HCT116 (cell line): ENCODE measurements around the gene ETS2. TPM values are rescaled to one million over a fixed set of nuclear protein-coding genes. Genes with fewer than 3 reads are reported as not detected.

ENCODE experiments used
- ATAC-seq: fragments of 200-7000 bp; cut with Tn5 transposase; 2 replicates; pipeline ENCODE4 v1.9.1; 2020; ENCODE audit warnings: mild to moderate bottlenecking, moderate library complexity
- BruUV-seq: library from RNA; stranded (reverse); fragments of 400-500 nt; replicated peaks from 2 replicates; lab custom pipeline; 2021; lab: Mats Ljungman, UMichigan
- CTCF ChIA-PET: fragments of 300-600 bp; sonication (Branson Sonifier 250); formaldehyde crosslinking; loops from one replicate; lab custom pipeline; 2021; ENCODE audit warnings: antibody characterized with exemption; lab: Charles Lee
- POLR2A ChIA-PET: fragments of 300-600, 350-600 bp; sonication (Branson Sonifier 250); formaldehyde crosslinking; loops from one replicate; lab custom pipeline; 2021; ENCODE audit warnings: antibody characterized with exemption; lab: Charles Lee
- RAD21 ChIA-PET, 2 experiments: fragments of 300-600 bp; sonication (Branson Sonifier 250); formaldehyde crosslinking; loops; one replicate each; lab custom pipeline; 2023; ENCODE audit warnings: low total read pairs in 2 of 2; ENCODE audit not compliant: uncharacterized antibody in 2 of 2, unreplicated experiment in 2 of 2, low non-redundant PET in 1 of 2; lab: Charles Lee
- DNase-seq: peaks from one replicate; pipeline ENCODE4 v3.0.0-alpha.2; 2010; ENCODE audit warnings: low read depth, low spot score
- H2AFZ ChIP-seq: fragments of 200-600 bp; shearing (Covaris generic), sonication (generic); 2 replicates; pipeline ENCODE4 v1.6.1; 2017; ENCODE audit warnings: low read depth, mixed run types, mixed read lengths, antibody characterized with exemption, low read length; ENCODE audit not compliant: poor library complexity, severe bottlenecking
- H3K27ac ChIP-seq: 2 replicates; pipeline ENCODE4 v1.5.1; 2012; ENCODE audit warnings: low read depth, low read length
- H3K27me3 ChIP-seq: fragments of 200-600 bp; sonication (generic); 2 replicates; pipeline ENCODE4 v1.6.1; 2016; ENCODE audit warnings: mixed run types, low read length, mixed read lengths; ENCODE audit not compliant: insufficient read depth
- H3K36me3 ChIP-seq, 2 experiments: fragments of 200-500 bp in 1 of 2; fragments of 200-600 bp in 1 of 2; sonication (Bioruptor generic) in 1 of 2; sonication (generic) in 1 of 2; 2 replicates each; pipeline versions ENCODE4 v1.5.1 to v1.6.1; 2014 to 2016; ENCODE audit warnings: low read length in 2 of 2, inconsistent platforms in 1 of 2, mixed read lengths in 1 of 2, mixed run types in 1 of 2; ENCODE audit not compliant: insufficient read depth in 2 of 2, control insufficient read depth in 1 of 2
- H3K4me1 ChIP-seq, 2 experiments: fragments of 200-600 bp in 1 of 2; sonication (generic) in 1 of 2; 2 replicates each; pipeline versions ENCODE4 v1.5.1 to v1.6.1; 2012 to 2017; ENCODE audit warnings: low read length in 2 of 2, inconsistent platforms in 1 of 2, mild to moderate bottlenecking in 1 of 2, mixed read lengths in 1 of 2, mixed run types in 1 of 2, moderate library complexity in 1 of 2; ENCODE audit not compliant: insufficient read depth in 2 of 2, control insufficient read depth in 1 of 2
- H3K4me2 ChIP-seq: fragments of 200-600 bp; sonication (generic); 2 replicates; pipeline ENCODE4 v1.6.1; 2017; ENCODE audit warnings: mixed run types, low read length, mixed read lengths
- H3K4me3 ChIP-seq, 2 experiments: fragments of 200-600 bp in 1 of 2; sonication (generic) in 1 of 2; replicated peaks in 1 of 2; 2 replicates each; pipeline ENCODE4 v1.5.1; 2011 to 2016; ENCODE audit warnings: low read length in 2 of 2, control low read depth in 1 of 2, low read depth in 1 of 2, mild to moderate bottlenecking in 1 of 2, mixed read lengths in 1 of 2, mixed run types in 1 of 2
- H3K79me2 ChIP-seq: fragments of 200-600 bp; sonication (generic); 2 replicates; pipeline ENCODE4 v1.6.1; 2017; ENCODE audit warnings: mild to moderate bottlenecking, mixed run types, low read length, moderate library complexity, mixed read lengths; ENCODE audit not compliant: insufficient read depth
- H3K9ac ChIP-seq: fragments of 200-600 bp; sonication (generic); 2 replicates; pipeline ENCODE4 v1.6.1; 2016; ENCODE audit warnings: low read length, mixed read lengths
- H3K9me2 ChIP-seq: fragments of 200-600 bp; sonication (generic), shearing (Covaris generic); 2 replicates; pipeline ENCODE4 v1.6.1; 2017; ENCODE audit warnings: mixed run types, mild to moderate bottlenecking, moderate library complexity; ENCODE audit not compliant: insufficient read depth
- H3K9me3 ChIP-seq, 2 experiments: fragments of 200-500 bp in 1 of 2; fragments of 200-600 bp in 1 of 2; sonication (Bioruptor generic) in 1 of 2; sonication (generic) in 1 of 2; 2 replicates each; pipeline ENCODE4 v1.6.1; 2014 to 2017; ENCODE audit warnings: low read length in 2 of 2, mixed read lengths in 2 of 2, inconsistent platforms in 1 of 2, low read depth in 1 of 2, mild to moderate bottlenecking in 1 of 2, mixed run types in 1 of 2, moderate library complexity in 1 of 2; ENCODE audit not compliant: control insufficient read depth in 1 of 2, insufficient read depth in 1 of 2
- H4K20me1 ChIP-seq: fragments of 200-600 bp; sonication (generic), shearing (Covaris generic); 2 replicates; pipeline ENCODE4 v1.6.1; 2017; ENCODE audit warnings: mixed run types, mild to moderate bottlenecking, moderate library complexity; ENCODE audit not compliant: insufficient read depth
- CEBPB ChIP-seq: IDR thresholded peaks from 2 replicates; pipeline ENCODE4 v1.6.1; 2012; ENCODE audit warnings: low read depth
- ELF1 ChIP-seq: IDR thresholded peaks from 2 replicates; pipeline ENCODE4 v1.6.1; 2012; ENCODE audit warnings: low read depth, borderline replicate concordance
- EZH2phosphoT487 ChIP-seq: fragments of 200-600 bp; IDR thresholded peaks from 2 replicates; pipeline ENCODE4 v1.6.1; 2018; ENCODE audit warnings: antibody characterized with exemption, borderline replicate concordance
- JUND ChIP-seq: IDR thresholded peaks from 2 replicates; pipeline ENCODE4 v1.6.1; 2012
- POLR2A ChIP-seq: IDR thresholded peaks from 2 replicates; pipeline ENCODE4 v1.7.0; 2011; ENCODE audit warnings: borderline replicate concordance; ENCODE audit not compliant: insufficient read depth, insufficient read length; ENCODE audit errors: extremely low read depth
- POLR2AphosphoS5 ChIP-seq: IDR thresholded peaks from 2 replicates; pipeline ENCODE4 v1.6.1; 2011; ENCODE audit warnings: mild to moderate bottlenecking, low read depth, low read length, moderate library complexity
- RAD21 ChIP-seq: IDR thresholded peaks from 2 replicates; pipeline ENCODE4 v1.6.1; 2012; ENCODE audit warnings: low read depth, mild to moderate bottlenecking
- SP1 ChIP-seq: IDR thresholded peaks from 2 replicates; pipeline ENCODE4 v1.6.1; 2012; ENCODE audit warnings: low read depth
- SRF ChIP-seq: IDR thresholded peaks from 2 replicates; pipeline ENCODE4 v1.6.1; 2012; ENCODE audit warnings: low read depth
- TCF7L2 ChIP-seq: IDR thresholded peaks from 2 replicates; pipeline ENCODE4 v1.7.0; 2011; ENCODE audit warnings: borderline replicate concordance, inconsistent platforms; ENCODE audit not compliant: insufficient read depth, insufficient read length; ENCODE audit errors: extremely low read depth
- YY1 ChIP-seq: IDR thresholded peaks from 2 replicates; pipeline ENCODE4 v1.6.1; 2011; ENCODE audit warnings: low read length, low read depth, moderate library complexity, mild to moderate bottlenecking; ENCODE audit not compliant: insufficient replicate concordance; ENCODE audit errors: extremely low read depth
- ZFX ChIP-seq: fragments of 450-650 bp; IDR thresholded peaks from 2 replicates; pipeline ENCODE4 v1.6.1; 2017
- ZNF274 ChIP-seq: fragments of 200-500 bp; sonication (Bioruptor generic); IDR thresholded peaks from 2 replicates; pipeline ENCODE4 v1.6.1; 2014; ENCODE audit warnings: mild to moderate bottlenecking, low read depth, low read length, inconsistent platforms
- intact Hi-C: fragments of 100-400 bp; cut with micrococcal nuclease; formaldehyde crosslinking; loops from 2 replicates; pipeline ENCODE4 v1.10.0; 2022
- total RNA-seq: library from RNA; stranded (reverse); gene quantifications from one replicate; pipeline ENCODE4 v1.2.1, GENCODE V29; 2021; ENCODE audit not compliant: unreplicated experiment
- TF ChIP-seq, protein P1 (sequence below), 3 experiments: fragments of 200-600 bp in 1 of 3; sonication (generic) in 1 of 3; IDR thresholded peaks in 2 of 3; conservative IDR thresholded peaks in 1 of 3; 2 replicates each; pipeline ENCODE4 v1.5.1; 2012 to 2017; ENCODE audit warnings: low read depth in 2 of 3, low read length in 2 of 3, antibody characterized with exemption in 1 of 3, borderline replicate concordance in 1 of 3, control low read depth in 1 of 3, mild to moderate bottlenecking in 1 of 3, mixed read lengths in 1 of 3, mixed run types in 1 of 3, moderate library complexity in 1 of 3; ENCODE audit not compliant: insufficient read depth in 1 of 3
- TF ChIP-seq, protein P2 (sequence below): IDR thresholded peaks from 2 replicates; pipeline ENCODE4 v1.6.1; 2012
- TF ChIP-seq, protein P3 (sequence below): IDR thresholded peaks from 2 replicates; pipeline ENCODE4 v1.6.1; 2011; ENCODE audit warnings: mild to moderate bottlenecking, low read length, moderate library complexity; ENCODE audit not compliant: insufficient replicate concordance; ENCODE audit errors: extremely low read depth
- TF ChIP-seq, protein P4 (sequence below): IDR thresholded peaks from 2 replicates; pipeline ENCODE4 v1.6.1; 2012; ENCODE audit warnings: low read depth

The ETS2 gene
- total RNA-seq, 1 experiment from 2014 or later, result 32.9 TPM

DNA sequence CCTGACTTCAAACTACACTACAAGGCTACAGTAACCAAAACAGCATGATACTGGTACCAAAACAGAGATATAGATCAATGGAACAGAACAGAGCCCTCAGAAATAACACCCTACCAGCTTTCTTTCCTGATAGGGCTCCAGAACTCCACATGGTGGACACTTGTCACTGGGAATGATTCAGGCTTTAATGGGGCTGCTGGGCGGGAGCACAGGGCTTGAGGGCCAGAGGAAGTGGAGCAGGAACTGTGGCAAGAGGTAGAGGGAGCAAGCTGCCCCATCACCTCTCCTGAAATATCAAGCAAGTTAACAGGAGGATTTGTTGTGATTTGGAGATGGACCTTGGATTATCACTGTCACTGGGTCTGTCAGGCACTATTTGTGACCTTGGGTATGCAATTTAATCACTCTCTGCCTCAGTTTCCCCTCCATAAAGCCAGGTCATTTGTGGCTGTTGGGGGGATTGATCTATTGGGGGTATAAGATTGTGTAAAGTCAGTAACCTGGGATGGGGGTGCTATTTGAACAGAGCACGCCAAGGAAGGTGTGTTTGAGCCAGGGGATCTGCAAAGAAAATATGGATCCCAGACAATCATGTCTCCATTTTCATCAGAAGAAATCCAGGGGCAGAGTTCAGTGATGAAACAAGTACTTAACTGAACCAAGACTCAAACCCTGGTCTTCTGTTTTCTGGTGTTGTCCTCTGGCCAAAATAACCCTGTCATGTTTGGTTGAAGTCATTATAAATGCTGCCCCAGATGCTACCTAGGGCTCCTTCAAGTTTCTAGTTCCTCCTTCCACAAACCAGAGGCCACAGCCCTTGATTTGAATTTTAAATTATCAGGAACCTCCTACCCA lies 25.2 kb downstream of the ETS2 start:
- no peak overlapping the region for H3K4me3 ChIP-seq
- no peak overlapping the region for H3K4me2 ChIP-seq
- POLR2A ChIA-PET, result no interaction called here
- no peaks in the 10 kb centered on the region for H3K9me2 ChIP-seq
- no peaks in the 10 kb centered on the region for H4K20me1 ChIP-seq
- 0 out of 4 replicates have a peak, but pooled peaks cover 0 to 2% of the 10 kb centered on the region in 2 experiments for H3K4me1 ChIP-seq
- DNase-seq (no peak), ATAC-seq (no peak)
- BruUV-seq, result no TSS peak
- CTCF ChIA-PET, result no interaction called here
- no peak overlapping the region for H3K9ac ChIP-seq
- H2AFZ ChIP-seq, result no peak overlapping the region
- H3K36me3 ChIP-seq, result no peaks in the 10 kb centered on the region
- no peaks in the 10 kb centered on the region for H3K27me3 ChIP-seq
- H3K79me2 ChIP-seq, result no peaks in the 10 kb centered on the region
- intact Hi-C loops, result no loop called here
- RAD21 ChIA-PET, result no interaction called here
- no peak for TF ChIP-seq TCF7L2
- TF ChIP-seq CEBPB, result no peak
- TF ChIP-seq, protein P1, sequence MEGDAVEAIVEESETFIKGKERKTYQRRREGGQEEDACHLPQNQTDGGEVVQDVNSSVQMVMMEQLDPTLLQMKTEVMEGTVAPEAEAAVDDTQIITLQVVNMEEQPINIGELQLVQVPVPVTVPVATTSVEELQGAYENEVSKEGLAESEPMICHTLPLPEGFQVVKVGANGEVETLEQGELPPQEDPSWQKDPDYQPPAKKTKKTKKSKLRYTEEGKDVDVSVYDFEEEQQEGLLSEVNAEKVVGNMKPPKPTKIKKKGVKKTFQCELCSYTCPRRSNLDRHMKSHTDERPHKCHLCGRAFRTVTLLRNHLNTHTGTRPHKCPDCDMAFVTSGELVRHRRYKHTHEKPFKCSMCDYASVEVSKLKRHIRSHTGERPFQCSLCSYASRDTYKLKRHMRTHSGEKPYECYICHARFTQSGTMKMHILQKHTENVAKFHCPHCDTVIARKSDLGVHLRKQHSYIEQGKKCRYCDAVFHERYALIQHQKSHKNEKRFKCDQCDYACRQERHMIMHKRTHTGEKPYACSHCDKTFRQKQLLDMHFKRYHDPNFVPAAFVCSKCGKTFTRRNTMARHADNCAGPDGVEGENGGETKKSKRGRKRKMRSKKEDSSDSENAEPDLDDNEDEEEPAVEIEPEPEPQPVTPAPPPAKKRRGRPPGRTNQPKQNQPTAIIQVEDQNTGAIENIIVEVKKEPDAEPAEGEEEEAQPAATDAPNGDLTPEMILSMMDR (IDR thresholded peaks at IDR 0.05 in 2 of 3, conservative IDR thresholded peaks at IDR 0.05 in 1 of 3; ENCODE audit: borderline replicate concordance in 1 of 3, insufficient read depth in 1 of 3, low read depth in 2 of 3, low read length in 2 of 3), result no peak
- TF ChIP-seq ELF1, result no peak
- TF ChIP-seq ZNF274, result no peak
- no peak for TF ChIP-seq POLR2AphosphoS5
- no peak for TF ChIP-seq RAD21
- TF ChIP-seq SP1, result no peak
- TF ChIP-seq EZH2phosphoT487, result no peak
- no peak for TF ChIP-seq POLR2A
- TF ChIP-seq, protein P2, sequence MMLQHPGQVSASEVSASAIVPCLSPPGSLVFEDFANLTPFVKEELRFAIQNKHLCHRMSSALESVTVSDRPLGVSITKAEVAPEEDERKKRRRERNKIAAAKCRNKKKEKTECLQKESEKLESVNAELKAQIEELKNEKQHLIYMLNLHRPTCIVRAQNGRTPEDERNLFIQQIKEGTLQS, result no peak
- TF ChIP-seq SRF, result no peak
- TF ChIP-seq YY1, result no peak
- TF ChIP-seq JUND, result no peak
- TF ChIP-seq, protein P3, sequence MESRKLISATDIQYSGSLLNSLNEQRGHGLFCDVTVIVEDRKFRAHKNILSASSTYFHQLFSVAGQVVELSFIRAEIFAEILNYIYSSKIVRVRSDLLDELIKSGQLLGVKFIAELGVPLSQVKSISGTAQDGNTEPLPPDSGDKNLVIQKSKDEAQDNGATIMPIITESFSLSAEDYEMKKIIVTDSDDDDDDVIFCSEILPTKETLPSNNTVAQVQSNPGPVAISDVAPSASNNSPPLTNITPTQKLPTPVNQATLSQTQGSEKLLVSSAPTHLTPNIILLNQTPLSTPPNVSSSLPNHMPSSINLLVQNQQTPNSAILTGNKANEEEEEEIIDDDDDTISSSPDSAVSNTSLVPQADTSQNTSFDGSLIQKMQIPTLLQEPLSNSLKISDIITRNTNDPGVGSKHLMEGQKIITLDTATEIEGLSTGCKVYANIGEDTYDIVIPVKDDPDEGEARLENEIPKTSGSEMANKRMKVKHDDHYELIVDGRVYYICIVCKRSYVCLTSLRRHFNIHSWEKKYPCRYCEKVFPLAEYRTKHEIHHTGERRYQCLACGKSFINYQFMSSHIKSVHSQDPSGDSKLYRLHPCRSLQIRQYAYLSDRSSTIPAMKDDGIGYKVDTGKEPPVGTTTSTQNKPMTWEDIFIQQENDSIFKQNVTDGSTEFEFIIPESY, result no peak
- TF ChIP-seq, protein P4, sequence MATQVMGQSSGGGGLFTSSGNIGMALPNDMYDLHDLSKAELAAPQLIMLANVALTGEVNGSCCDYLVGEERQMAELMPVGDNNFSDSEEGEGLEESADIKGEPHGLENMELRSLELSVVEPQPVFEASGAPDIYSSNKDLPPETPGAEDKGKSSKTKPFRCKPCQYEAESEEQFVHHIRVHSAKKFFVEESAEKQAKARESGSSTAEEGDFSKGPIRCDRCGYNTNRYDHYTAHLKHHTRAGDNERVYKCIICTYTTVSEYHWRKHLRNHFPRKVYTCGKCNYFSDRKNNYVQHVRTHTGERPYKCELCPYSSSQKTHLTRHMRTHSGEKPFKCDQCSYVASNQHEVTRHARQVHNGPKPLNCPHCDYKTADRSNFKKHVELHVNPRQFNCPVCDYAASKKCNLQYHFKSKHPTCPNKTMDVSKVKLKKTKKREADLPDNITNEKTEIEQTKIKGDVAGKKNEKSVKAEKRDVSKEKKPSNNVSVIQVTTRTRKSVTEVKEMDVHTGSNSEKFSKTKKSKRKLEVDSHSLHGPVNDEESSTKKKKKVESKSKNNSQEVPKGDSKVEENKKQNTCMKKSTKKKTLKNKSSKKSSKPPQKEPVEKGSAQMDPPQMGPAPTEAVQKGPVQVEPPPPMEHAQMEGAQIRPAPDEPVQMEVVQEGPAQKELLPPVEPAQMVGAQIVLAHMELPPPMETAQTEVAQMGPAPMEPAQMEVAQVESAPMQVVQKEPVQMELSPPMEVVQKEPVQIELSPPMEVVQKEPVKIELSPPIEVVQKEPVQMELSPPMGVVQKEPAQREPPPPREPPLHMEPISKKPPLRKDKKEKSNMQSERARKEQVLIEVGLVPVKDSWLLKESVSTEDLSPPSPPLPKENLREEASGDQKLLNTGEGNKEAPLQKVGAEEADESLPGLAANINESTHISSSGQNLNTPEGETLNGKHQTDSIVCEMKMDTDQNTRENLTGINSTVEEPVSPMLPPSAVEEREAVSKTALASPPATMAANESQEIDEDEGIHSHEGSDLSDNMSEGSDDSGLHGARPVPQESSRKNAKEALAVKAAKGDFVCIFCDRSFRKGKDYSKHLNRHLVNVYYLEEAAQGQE, result no peak
- TF ChIP-seq ZFX, result no peak
- TF ChIP-seq, all 23 proteins: peak for 0
- H3K9me3 ChIP-seq, result no peaks in the 10 kb centered on the region
- no peak overlapping the region for H3K27ac ChIP-seq
